Activated CD4-positive, alpha-beta T cell treated with anti-CD3 and anti-CD28 coated beads, Interleukin-2, amount 50 U/mL, for 24 hours (primary cell): Measurements from ENCODE around the gene FAM53B.

Source experiments
- DNase-seq, 2 donors: peaks; one replicate each; pipeline ENCODE4 v3.0.0-alpha.2; 2020; ENCODE audit warnings: low read depth in 1 of 2, low spot score in 1 of 2

FAM53B gene

GRCh38 chr10:124742413-124743190 is 1.6 kb downstream of the FAM53B start:
- no peak for DNase-seq

GRCh38 chr10:124741922-124742412 is 2.2 kb downstream of the FAM53B start:
- DNase-seq: no peak

- peak in 1 of 2 donors; percentile 61 for DNase-seq
These were observed 2.8 kb downstream of the FAM53B start for GRCh38 chr10:124741281-124741921.

- no peak for DNase-seq
These were observed 3.6 kb downstream of the FAM53B start for GRCh38 chr10:124740369-124741280.

- DNase-seq: no peak
These were observed 4.2 kb downstream of the FAM53B start for GRCh38 chr10:124739986-124740368.

- no peak for DNase-seq
These were observed 4.9 kb downstream of the FAM53B start for GRCh38 chr10:124739119-124739921.

- DNase-seq: no peak
These were observed 5.7 kb downstream of the FAM53B start for GRCh38 chr10:124738441-124738840.

GRCh38 chr10:124737708-124738107 is 6.5 kb downstream of the FAM53B start:
- DNase-seq: no peak

GRCh38 chr10:124737221-124737620 is 7.0 kb downstream of the FAM53B start:
- DNase-seq: no peak

- DNase-seq: no peak
These were observed 7.6 kb downstream of the FAM53B start for GRCh38 chr10:124736491-124737136.

GRCh38 chr10:124735491-124736286 is 8.5 kb downstream of the FAM53B start:
- no peak for DNase-seq

GRCh38 chr10:124734311-124735166 is 9.6 kb downstream of the FAM53B start:
- DNase-seq: no peak

GRCh38 chr10:124733571-124734245 is 10.5 kb downstream of the FAM53B start:
- DNase-seq: no peak

GRCh38 chr10:124732931-124733570 is 11.1 kb downstream of the FAM53B start:
- peak; percentile 51 to 56 for DNase-seq

GRCh38 chr10:124731551-124731950 is 12.6 kb downstream of the FAM53B start:
- DNase-seq: no peak

- no peak for DNase-seq
These were observed 13.4 kb downstream of the FAM53B start for GRCh38 chr10:124730790-124731189.
